GM19372 (cell line): ENCODE data around the gene TRAF3IP1.
"Not testable (repeated sequence)": the region's sequence is repeated elsewhere in the genome, so short reads cannot be mapped to it uniquely, and the experiment has no call there.

ENCODE experiments used
- ATAC-seq: cut with Tn5 transposase; IDR thresholded peaks from one replicate; pipeline ENCODE4 v1.9.1; 2021; ENCODE audit warnings: mild to moderate bottlenecking, low read depth, moderate library complexity; ENCODE audit not compliant: unreplicated experiment

The TRAF3IP1 gene

DNA sequence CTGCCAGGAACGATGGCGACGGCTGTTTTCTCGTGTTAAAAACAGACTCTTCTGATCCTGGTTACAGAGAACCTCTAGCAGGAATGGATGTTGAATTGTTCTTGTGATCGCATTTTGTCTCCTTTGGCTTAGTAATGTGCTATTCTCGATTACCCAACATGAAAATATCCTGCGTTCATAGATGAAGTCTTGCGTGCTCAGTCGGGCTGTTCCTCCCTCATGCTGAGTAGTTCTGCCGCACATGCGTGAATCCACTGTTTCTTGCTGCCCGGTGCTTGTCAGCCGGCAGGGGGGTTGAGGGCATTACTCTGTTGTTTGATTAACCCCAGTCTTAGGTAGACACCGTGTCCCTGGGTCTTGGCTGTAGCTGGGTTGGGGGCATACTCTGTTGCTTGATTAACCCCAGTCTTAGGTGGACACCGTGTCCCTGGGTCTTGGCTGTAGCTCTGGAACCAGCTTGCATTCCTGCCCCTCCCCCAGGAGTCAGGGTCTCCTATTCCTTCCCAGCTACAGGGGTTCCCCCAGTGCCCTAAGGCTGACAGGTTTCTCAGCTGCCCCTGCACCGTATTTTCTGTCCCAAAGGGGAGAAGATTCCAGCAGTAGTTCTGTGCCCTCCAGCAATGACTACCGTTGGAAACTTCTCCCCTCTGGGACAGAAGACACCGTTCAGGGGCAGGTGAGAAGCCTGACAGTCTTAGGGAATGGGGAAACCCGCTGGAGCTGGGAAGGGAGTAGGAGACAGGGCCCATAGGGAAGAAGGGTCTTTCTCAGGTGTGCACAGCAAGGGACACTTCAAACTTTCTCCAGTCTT is 84.3 kb downstream of the TRAF3IP1 start:
- ATAC-seq = no peak

GRCh38 chr2:238405217-238405555 is 84.9 kb downstream of the TRAF3IP1 start:
- ATAC-seq = not testable (repeated sequence)

DNA sequence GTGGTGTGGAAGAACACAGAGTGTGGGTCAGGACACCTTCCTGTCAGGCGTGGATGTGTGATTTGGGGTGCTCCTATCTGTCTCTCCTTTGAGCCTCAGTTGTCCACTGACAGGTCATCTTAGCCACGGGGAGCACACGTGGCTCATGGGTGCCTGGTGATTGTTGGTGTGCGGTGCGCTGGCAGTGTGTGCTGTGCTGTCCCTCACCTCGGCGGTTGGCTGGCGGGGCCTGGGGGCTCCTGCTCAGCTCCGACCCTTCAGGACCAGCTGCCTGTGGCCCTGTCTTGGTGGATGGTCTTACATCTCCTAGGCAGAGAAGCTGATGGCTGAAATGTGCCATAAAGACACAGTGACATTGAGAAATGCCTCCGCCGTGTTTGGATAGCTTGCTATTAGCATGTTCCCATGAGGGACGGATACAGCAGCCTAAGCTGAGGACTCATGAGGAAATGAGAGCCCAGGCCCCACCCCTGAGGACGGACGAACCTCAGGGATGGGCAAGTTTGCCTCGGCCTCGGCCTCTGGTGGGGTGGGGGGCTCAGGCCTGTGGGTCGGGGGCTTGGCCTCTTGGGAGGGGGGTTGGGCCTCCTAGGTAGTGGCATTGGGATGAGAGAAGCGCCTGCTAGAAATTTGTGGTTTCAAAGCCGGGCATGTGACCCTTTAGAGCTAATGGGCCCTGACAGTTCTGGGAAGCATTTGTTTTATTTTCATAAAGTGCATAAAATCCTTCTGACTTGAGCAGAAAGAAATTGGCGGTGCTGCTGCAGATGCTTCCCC is 86.1 kb downstream of the TRAF3IP1 start:
- ATAC-seq = no peak

- no peak for ATAC-seq
These were observed 86.6 kb downstream of the TRAF3IP1 start for GRCh38 chr2:238406998-238407285.

DNA sequence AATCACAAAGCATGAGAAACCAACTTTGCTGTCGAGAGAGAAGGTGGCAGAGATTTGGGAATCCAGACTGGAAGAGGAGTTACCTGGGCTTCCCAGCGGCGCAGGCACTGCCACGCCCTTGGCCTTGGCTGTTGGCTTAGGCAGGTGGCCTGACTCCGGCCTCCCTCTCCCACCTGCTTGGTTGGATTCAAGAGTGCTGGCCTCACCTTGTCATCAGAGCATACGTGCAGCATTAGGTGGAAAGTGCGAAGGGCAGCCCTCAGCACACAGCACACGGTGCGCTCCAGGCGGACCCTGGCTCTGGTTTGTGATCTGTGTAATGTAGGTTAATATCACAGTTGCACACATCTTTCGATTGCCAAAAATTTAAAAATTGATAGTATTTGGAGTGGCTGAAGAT is 87.2 kb downstream of the TRAF3IP1 start:
- ATAC-seq = no peak

- no peak for ATAC-seq
These were observed 88.5 kb downstream of the TRAF3IP1 start for GRCh38 chr2:238408615-238409340.

GRCh38 chr2:238409341-238410199 is 89.3 kb downstream of the TRAF3IP1 start:
- no peak for ATAC-seq

GRCh38 chr2:238412067-238412767 is 91.9 kb downstream of the TRAF3IP1 start:
- no peak for ATAC-seq

GRCh38 chr2:238413368-238413767 is 93.0 kb downstream of the TRAF3IP1 start:
- no peak for ATAC-seq

- ATAC-seq = no peak
These were observed 94.9 kb downstream of the TRAF3IP1 start for GRCh38 chr2:238415036-238415764.

DNA sequence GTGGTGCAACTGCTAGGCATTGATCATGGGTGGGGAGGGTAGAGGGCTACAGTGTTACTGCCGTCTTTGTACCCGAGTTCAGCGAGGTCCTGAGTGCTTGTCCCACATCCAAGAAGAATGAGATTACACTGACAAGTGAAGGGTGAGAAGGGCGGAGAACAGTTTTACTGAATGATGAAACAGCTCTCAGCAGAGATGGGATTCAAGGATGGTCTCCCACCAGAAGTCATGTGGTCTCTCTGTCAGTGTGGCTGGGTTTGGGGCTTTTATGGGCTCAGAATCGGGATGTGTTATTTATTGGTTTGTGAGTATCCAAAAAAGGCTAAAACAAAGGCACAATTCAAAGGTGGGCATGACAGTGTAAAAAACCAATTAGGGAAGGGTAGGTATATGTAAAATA is 95.6 kb downstream of the TRAF3IP1 start:
- no peak for ATAC-seq

DNA sequence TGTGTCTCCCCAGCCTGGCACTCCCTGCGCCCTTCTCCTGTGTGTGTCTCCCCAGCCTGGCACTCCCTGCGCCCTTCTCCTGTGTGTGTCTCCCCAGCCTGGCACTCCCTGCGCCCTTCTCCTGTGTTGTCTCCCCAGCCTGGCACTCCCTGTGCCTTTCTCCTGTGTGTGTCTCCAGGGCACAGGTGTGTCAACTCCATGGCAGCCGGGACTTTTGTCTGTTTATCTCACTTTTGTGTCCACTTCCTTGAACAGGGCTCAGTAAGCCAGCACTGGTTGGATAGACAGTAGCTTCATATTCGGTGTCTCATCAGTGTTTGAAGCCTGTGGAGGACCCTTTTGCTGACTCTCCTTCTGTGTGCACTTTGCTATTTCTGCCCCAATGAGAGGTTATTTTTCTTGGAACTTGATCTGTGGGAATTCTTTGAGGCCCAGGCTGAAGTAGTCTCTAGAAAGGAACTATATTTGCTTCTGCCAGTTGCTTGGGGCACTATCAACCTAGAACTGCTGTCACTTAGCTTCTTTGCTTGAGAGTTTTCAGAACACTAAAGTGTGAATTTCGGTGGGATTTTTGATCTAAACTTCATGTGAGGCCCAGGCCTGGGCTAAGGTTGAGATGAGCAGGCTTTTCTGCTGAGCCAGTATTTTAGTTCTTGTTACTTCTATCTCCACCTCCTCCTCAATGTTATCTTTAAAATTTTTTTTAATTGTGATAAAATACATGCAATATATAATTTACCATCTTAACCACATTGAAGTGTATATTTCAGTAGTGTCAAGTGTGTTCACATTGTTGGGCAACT is 98.1 kb downstream of the TRAF3IP1 start:
- no peak for ATAC-seq

DNA sequence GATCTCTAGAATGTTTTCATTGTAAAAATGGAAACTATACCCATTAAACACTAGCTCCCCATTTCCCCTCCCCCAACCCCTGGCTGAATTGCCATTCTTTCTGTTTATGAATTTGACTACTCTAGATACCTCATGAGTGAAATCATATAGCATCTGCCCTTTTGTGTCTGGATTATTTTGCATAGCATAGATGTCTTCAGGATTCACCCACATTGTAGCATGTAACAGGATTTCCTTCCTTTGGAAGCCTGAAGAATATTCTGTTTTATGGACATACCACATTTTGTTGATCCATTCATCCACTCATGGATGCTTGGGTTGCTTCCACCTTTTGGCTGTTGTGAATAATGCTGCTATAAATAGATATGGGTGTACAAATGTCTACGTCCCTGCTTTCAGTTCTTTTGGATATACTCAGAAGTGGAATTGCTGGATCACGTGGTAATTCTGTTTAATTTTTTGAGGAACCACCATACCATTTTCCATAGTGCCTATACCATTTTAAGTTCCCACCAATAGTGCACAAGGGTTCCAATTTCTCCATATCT is 98.8 kb downstream of the TRAF3IP1 start:
- ATAC-seq = no peak

- no peak for ATAC-seq
These were observed 100.1 kb downstream of the TRAF3IP1 start for GRCh38 chr2:238420442-238420841.

DNA sequence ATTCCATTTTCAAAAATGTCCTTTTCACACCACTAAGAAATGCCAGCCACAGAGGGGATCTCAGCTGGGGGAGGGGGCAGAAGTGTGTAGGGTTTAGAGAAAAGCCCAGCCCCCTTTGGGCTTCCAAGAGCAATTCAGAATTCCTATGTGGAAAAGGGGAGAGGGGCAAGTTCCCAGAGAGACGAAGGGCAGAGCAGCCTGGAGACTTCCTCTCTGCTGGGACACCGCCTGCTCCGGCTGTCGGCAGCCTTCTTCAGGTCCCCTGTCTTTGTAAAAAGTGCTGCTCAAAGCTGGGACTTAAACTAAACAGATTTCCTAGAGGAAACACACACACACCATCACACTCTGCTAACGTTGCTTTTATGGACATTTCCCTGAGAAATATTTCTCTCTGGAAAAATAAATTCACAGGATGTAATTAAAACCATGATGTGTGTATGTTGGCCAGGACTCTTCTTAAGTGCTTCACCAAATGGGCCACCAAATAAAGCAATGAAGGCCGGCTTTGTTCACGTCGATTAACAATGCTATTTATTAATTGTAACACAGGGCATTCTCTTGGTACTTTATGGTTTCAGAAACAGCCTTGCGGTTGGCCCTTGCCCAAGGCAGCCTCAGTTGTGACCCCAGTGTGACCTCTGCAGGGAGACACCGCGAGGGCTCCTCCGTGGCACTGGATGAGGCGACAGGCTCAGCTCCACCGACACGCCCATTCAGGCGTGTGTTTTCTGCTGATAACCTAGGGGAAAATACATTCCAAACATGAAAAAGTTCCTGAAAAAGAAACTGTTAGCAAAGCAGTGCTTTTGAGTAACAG is 100.8 kb downstream of the TRAF3IP1 start:
- ATAC-seq = no peak

GRCh38 chr2:238421695-238422035 is 101.3 kb downstream of the TRAF3IP1 start:
- no peak for ATAC-seq

DNA sequence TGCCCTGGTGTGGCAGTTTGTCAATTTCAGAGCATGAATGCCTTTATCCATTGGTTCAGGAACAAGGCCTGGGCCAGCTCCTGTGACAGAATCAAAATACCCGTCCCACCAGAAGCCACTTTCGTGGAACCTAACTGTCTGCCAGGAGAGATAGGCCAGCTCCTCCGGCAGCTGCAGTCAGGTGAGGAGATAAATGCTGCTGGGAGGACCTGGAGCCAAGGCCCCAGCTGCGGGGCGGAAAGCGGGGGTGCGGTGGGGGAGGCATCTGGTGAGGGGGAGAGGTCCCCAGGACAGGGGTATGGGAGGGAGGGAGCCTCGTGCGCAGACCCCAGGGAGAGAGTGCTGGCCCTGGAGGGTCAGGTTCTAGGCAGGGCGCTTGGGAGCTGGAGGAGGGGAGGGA is 102.0 kb downstream of the TRAF3IP1 start:
- no peak for ATAC-seq

GRCh38 chr2:238422940-238423339 is 102.6 kb downstream of the TRAF3IP1 start:
- no peak for ATAC-seq
